HG03469 (cell line): ENCODE data around the gene CBFA2T2.

ENCODE experiments used
- ATAC-seq: cut with Tn5 transposase; IDR thresholded peaks from one replicate; pipeline ENCODE4 v1.9.1; 2021; ENCODE audit warnings: mild to moderate bottlenecking, moderate library complexity, moderate number of reproducible peaks; ENCODE audit not compliant: unreplicated experiment

CBFA2T2 gene

GRCh38 chr20:33660035-33660684 lies 170.3 kb downstream of the CBFA2T2 start:
- no peak for ATAC-seq

DNA sequence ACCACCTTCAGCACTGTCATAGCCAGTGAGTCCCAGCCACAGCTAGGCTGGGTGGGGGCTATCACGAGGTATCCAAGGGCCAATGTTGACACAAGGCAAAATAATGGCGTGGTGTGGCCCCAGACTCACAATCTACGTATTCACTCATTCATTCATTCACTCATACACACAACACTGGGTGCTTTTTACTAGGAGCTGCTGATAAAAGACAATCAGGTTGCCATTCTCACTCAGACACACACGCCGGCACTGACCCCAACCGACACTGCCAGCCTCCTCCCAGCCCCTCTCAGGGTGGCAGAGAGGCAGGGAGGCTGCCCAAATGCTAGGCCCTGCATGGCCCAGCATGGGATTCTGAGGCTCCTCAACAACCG lies 170.8 kb downstream of the CBFA2T2 start:
- no peak for ATAC-seq

DNA sequence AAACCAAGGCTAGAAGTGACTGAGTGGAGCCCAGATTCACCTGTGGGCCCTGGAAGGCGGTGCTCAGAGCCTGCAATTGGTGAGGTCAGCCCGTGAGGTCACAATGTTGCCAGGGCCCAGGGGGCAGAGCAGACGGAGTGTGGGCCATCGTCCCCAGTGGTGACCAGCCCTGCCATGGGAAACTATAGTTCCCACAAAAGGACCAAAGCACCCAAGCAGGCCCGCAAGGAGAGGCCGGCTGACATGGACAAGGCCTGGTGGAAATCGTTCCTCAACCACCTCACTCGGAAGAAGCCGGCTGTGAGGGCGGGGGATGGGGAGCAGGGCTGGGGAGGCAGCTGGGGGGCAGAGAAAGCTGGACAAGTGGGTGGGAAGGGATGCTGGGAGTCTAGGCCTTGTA lies 172.3 kb downstream of the CBFA2T2 start, which contains the start of gene C20orf144:
C20orf144 (plus strand) TSS at position 156 of the 400 bp plus-strand sequence; CDS start at position 175, 19 bp downstream.
- ATAC-seq, result no peak

DNA sequence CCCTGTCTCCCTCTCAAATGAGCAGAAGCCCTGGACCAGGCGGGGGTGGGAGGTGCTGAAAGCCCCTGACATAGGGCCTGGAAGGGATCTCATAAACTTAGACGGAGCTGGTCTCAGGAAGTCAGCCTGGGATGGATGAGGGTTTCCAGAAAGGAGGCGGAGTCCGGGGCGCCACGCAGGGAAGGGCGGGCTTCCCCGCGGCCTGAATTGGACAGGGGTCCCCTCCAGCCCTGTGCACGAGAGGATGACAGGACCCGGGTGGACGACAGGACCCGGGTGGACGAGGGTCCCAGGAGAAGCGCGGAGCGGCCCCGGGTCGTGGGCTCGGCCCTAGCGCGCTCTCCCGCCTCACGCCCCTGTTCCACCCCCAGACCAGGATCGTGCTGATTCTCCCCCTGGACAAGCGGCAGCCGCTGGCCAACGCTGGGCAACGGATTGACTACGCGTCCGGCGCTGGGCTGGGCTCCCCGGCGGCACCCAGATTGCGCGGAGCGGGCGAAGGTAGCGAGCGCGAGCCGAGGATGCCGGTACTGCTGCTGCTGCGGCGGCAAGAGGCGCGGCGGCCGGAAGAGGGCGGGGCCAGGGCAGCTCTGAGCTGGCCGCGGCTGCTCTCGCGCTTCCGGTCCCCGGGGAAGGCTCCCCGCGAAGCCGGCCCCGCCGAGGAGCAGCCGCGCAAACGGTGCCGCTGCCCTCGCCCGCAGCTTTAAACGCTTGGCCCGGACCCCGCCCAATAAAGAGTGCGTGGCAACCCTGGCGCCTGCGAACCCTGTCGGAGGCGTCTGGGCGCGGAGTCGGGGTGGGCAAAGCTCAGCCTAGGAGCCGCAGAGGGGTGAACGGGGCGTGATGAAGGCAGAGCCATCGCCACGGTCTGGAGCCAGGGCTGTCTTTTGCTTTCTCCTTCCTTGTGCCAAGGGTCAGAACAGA lies 173.5 kb downstream of the CBFA2T2 start:
- no peak for ATAC-seq

- ATAC-seq, result no peak
These were observed 174.3 kb downstream of the CBFA2T2 start for GRCh38 chr20:33664085-33664761.

DNA sequence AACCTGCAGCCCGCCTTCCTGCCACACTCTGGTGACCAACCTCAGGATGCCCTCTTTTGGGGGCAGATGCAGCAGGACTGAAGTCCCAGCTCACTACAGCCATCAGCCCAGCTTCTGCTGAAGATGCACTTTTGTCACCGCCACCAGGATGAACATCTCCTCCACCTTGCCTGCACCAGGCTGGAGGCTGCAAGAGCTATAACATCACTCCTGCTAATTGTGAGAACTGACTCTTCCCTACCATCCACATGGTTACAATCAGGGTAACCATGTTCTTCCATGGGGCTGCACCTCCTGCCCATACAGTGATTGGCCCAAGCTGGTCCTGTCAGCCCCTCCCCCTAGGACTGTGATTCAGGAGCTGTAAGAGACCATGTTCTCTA lies 174.9 kb downstream of the CBFA2T2 start:
- ATAC-seq, result no peak

DNA sequence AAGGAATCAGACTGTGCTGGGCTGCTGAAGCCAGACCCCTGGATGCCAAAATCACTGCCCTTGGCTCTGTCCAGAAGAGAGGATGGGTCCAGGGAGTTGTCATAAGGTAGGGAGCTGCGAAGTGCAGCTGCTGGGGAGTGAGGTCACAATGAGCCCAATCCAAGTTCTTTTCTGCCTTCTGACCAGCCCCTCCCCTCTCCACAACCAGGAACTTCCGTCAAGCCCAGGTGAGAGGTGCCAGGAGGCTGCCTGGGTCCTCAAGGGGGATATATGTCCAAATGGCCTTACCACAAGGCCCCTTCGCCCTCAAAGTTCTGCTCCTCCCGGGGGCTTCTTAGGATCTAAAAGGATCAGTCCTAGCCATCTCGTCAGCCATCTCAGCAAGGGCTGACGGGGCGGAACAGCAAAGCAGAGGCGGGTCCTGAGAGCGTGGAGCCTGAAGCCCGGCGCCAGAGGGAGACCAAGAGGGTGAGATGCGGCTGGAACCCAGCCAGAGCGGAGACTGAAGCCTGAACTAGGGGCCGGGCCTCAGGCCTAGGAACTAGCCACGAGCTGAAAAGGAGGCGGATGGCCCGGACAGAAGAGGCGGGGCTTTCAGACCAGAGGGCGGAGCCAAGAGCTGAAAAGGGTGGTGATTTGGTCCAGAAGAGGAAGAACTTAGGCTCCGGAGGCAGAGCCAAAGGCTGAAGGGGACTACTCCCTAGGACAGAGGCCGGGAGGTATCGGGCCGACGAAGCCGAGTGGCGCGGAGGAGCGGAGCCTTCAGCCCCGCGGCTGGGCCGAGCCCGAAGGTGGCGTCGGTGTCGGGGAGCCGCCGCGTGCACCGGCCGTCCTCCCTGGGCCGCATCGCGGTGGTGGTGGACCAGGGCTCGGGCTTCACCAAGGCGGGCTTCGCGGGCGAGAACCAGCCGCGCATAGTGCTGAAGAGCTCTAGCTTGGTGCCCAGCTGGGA lies 176.7 kb downstream of the CBFA2T2 start, which contains the start of gene ACTL10:
ACTL10 (plus strand) TSS at position 651 of the 952 bp plus-strand sequence. CDS start 555 bp downstream, outside the sequence.
- ATAC-seq, result peak; percentile 55

DNA sequence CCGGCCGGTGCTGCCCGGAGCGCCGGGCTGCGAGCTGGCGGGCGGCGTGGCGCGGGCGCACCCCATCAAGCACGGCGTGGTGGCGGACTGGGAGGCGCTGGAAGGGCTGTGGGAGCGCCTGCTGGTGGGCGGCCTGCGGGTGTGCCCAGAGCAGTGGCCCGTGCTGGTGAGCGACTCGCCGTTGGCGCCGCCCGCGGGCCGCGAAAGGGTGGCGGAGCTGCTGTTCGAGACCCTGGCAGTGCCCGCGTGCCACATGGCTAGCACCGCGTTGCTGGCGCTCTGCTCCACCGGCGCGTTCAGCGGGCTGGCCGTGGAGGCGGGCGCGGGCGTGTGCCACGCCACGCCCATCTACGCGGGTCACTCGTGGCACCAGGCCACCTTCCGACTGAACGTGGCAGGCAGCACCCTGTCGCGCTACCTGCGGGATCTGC lies 177.4 kb downstream of the CBFA2T2 start:
- no peak for ATAC-seq

GRCh38 chr20:33667676-33668465 lies 178.0 kb downstream of the CBFA2T2 start:
- ATAC-seq, result no peak

- ATAC-seq, result no peak
These were observed 178.7 kb downstream of the CBFA2T2 start for GRCh38 chr20:33668466-33669155.

DNA sequence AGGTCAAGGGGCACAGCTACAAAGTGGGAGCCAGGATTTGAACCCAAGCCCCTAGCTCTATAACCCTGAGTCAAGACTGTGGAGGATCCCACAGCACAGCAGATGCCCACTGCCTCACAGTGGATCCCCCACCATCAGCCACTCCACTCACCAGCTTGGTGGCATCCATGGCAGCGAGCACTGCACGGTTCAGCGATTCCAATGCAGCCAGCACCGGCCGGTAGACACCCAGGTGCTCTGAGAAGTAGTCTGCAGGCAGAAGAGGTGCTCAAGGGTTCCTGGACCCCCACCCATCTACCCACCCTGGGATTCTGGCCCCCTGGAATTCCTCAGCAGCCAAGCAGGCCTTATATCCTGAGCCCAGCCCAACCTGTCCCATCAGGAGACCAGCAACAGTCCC lies 179.3 kb downstream of the CBFA2T2 start:
- no peak for ATAC-seq

DNA sequence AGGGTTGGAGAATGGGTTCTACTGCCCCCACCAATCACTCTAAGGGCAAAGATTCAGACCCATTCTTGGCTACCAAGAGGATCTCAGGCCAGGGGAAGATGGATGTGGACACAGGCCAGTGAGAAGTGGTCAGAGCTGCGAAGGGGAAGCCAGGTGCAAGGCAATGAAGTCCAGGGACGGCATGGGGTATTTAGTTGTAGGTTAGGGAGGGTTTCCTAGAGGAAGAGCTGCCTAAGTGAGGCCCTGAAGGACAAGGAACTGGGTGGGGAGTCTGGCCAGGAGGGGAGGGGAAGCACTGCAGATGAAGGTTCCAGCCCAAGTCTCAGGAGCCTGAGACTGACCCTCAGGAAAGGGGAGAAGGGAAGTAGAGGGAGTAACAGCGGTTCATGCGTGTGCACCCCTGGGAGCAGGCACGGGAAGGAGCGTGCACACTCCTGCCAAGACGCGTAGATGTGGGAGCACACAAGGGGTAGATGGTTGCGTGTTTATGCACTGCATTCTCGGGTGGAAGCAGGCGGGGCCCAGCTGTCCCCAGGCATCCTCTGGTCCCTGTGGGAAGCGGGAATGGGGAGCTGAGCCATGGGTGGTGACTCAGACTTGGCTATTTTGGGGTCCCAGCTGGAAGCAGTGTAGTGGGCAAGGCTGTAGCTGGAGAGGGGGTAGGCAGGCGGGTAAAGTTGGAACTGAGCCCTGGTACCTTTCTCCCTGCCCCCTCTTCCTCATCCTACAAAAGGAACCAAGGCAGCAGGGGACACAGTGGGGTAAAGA lies 180.2 kb downstream of the CBFA2T2 start:
- no peak for ATAC-seq

DNA sequence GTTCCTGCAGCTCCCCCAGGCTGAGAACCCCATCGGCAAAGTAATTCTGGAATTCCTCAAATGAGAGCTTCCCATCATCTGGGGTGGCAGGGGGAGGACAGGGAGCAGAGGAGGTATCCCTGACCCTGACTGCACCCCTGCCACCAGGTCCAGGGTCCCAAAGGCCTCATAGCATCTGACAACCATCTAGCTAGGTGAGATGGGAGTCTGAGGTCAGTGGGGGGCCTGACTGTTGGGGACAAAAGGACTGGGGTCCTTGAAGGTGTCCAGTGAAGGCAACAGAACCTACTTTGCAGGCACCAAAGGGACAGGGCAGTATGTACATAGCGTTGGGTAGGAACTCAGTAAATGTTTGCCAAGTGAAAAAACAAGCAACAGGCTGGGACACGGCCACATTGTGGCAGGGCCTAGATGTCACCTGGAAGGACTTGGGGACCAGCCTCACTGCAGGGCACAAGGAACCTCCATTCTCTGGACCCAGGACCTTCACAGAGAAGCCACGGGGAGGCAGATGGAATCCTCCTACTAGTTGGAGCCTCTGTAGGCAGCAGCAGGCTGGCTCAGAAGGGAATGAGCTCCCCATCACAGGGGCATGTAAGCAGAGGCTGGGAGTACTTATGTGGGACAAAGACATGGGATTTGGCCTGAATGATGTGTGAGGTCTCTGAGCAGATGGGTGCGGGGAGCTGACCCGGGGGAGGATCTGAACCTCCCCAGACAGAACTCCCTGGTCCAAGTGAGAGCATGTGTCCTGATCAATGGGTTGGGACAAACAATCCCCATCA lies 181.0 kb downstream of the CBFA2T2 start:
- ATAC-seq, result no peak

DNA sequence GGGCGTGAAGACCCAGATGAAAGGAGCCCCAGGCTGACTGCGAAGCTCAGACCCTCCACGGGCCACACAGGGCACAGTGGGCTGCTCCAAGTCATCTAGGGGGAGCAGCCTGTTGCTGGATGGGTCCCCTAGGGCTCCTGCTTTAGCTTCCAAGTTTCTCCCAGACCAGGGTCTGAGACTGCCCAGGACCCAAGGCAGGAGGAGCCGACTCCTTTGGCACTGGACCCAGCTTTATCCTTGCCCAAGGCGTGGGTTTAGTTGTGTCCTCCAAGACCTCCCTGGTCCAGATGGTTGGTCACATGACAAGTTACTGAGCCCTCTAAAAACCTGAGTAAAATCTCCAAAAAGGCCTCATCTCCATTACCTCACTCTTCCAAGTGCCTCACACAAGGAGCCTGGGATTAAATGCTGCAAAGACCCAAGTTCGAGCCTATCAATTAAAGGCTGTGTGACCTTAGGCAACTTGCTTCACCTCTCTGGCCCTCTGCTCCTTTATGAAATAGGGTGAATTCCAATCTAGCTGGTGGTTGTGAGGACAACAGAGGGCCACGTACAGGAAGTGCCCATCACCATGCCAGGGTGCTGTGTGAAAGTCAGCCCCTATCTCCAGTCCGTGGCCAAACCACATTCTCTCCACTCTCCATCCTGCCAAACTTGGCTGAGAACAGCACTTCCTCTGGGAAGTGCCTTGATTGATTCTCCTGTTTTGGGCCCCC lies 181.8 kb downstream of the CBFA2T2 start:
- ATAC-seq, result no peak

- ATAC-seq, result no peak
These were observed 182.7 kb downstream of the CBFA2T2 start for GRCh38 chr20:33672426-33673113.

- no peak for ATAC-seq
These were observed 183.2 kb downstream of the CBFA2T2 start for GRCh38 chr20:33673114-33673409.
